A549 (cell line): ENCODE data around the gene NID2. TPM values are rescaled to one million over a fixed set of nuclear protein-coding genes. Genes with fewer than 3 reads are reported as not detected.

ENCODE experiments used
- ATAC-seq, 2 experiments: fragments of 200-7000 bp in 1 of 2; fragments of >200 bp in 1 of 2; cut with Nextera tagmentation in 1 of 2; cut with Tn5 transposase in 1 of 2; 3 replicates each; pipeline versions ENCODE4 v1.8.0 to v1.9.1; 2018 to 2020; ENCODE audit warnings: mild to moderate bottlenecking in 1 of 2, moderate library complexity in 1 of 2
- CTCF ChIA-PET: fragments of 300-600 bp; sonication (Branson Sonifier 250); formaldehyde crosslinking; extraction: SDS; loops from one replicate; lab custom pipeline; 2021; ENCODE audit warnings: antibody characterized with exemption, inconsistent platforms; lab: Yijun Ruan, JAX
- POLR2A ChIA-PET: fragments of 350-600 bp; formaldehyde crosslinking; extraction: SDS; loops from one replicate; lab custom pipeline; 2021; ENCODE audit warnings: antibody characterized with exemption, inconsistent platforms; lab: Yijun Ruan, JAX
- DNase-seq, 2 experiments: peaks; one replicate each; pipeline versions ENCODE4 v3.0.0 to v3.0.0-alpha.2; 2011 to 2016; ENCODE audit warnings: low read depth in 1 of 2, low spot score in 1 of 2
- FAIRE-seq: peaks from 2 replicates; lab custom pipeline; 2011; peaks lifted over from hg19 to GRCh38; lab: Jason Lieb, UNC
- H3K27ac ChIP-seq, 2 experiments: fragments of >200 bp; sonication (Bioruptor Twin); formaldehyde crosslinking; 3 replicates each; pipeline ENCODE4 v1.5.1; 2016 to 2017
- H3K4me1 ChIP-seq: fragments of >200 bp; sonication (Bioruptor Twin); formaldehyde crosslinking; 3 replicates; pipeline ENCODE4 v1.6.1; 2016
- H3K4me2 ChIP-seq: fragments of >200 bp; sonication (Bioruptor Twin); formaldehyde crosslinking; 3 replicates; pipeline ENCODE4 v1.6.1; 2016
- H3K4me3 ChIP-seq: fragments of >200 bp; sonication (Bioruptor Twin); formaldehyde crosslinking; 3 replicates; pipeline ENCODE4 v1.5.1; 2016
- H3K9me3 ChIP-seq: fragments of >200 bp; sonication (Bioruptor Twin); formaldehyde crosslinking; 3 replicates; pipeline ENCODE4 v1.6.1; 2016
- BCL3 ChIP-seq: fragments of >200 bp; sonication (Bioruptor Twin); formaldehyde crosslinking; IDR thresholded peaks from 3 replicates; pipeline ENCODE4 v1.6.1; 2016
- BHLHE40 ChIP-seq: IDR thresholded peaks from 2 replicates; pipeline ENCODE4 v1.6.1; 2012; ENCODE audit warnings: low read depth, low read length, inconsistent platforms
- CBX2 ChIP-seq: fragments of 200-600 bp; sonication (generic); IDR thresholded peaks from 2 replicates; pipeline ENCODE4 v1.6.1; 2016; ENCODE audit warnings: low read depth, mild to moderate bottlenecking, borderline replicate concordance
- CEBPB ChIP-seq, 2 experiments: fragments of >200 bp in 1 of 2; sonication (Bioruptor Twin) in 1 of 2; formaldehyde crosslinking in 1 of 2; IDR thresholded peaks; 2 replicates each; pipeline ENCODE4 v1.6.1; 2012 to 2016
- CHD4 ChIP-seq: fragments of 200-600 bp; sonication (generic); IDR thresholded peaks from 2 replicates; pipeline ENCODE4 v1.6.1; 2016; ENCODE audit warnings: antibody characterized with exemption, mild to moderate bottlenecking, borderline replicate concordance
- ELK1 ChIP-seq: fragments of 150-350 bp; IDR thresholded peaks from 2 replicates; pipeline ENCODE4 v1.6.1; 2014; ENCODE audit warnings: low read depth, mild to moderate bottlenecking, low read length
- FOSL2 ChIP-seq, 2 experiments: fragments of 450-650 bp in 1 of 2; fragments of >200 bp in 1 of 2; sonication (Bioruptor Twin) in 1 of 2; formaldehyde crosslinking; IDR thresholded peaks; 2 replicates each; pipeline versions ENCODE4 v1.5.0 to v1.6.1; 2016 to 2020; ENCODE audit warnings: mild to moderate bottlenecking in 1 of 2, moderate library complexity in 1 of 2
- HOXB13 ChIP-seq: fragments of 250-450 bp; sonication (Bioruptor Pico); IDR thresholded peaks from 2 replicates; pipeline ENCODE4 v1.5.0; 2020; ENCODE audit warnings: low read depth, mild to moderate bottlenecking, moderate library complexity
- HOXB5 ChIP-seq: fragments of 250-450 bp; sonication (Bioruptor Pico); IDR thresholded peaks from 2 replicates; pipeline ENCODE4 v1.5.0; 2020; ENCODE audit warnings: mild to moderate bottlenecking, moderate library complexity
- JUN ChIP-seq, 2 experiments: fragments of >200 bp; sonication (Bioruptor Twin); formaldehyde crosslinking; IDR thresholded peaks; 2 replicates in 1 of 2; 3 replicates in 1 of 2; pipeline ENCODE4 v1.6.1; 2016 to 2017
- KDM5A ChIP-seq: fragments of 200-600 bp; sonication (generic); IDR thresholded peaks from 2 replicates; pipeline ENCODE4 v1.6.1; 2016; ENCODE audit warnings: antibody characterized with exemption, mild to moderate bottlenecking
- MAFK ChIP-seq: fragments of 450-650 bp; IDR thresholded peaks from 2 replicates; pipeline ENCODE4 v1.6.1; 2014; ENCODE audit not compliant: partially characterized antibody
- MYC ChIP-seq: IDR thresholded peaks from 2 replicates; pipeline ENCODE4 v1.6.1; 2012; ENCODE audit warnings: mild to moderate bottlenecking, inconsistent platforms, low read length, improper control_type of control experiment, borderline replicate concordance
- NFE2L2 ChIP-seq: fragments of 150-350 bp; conservative IDR thresholded peaks from 2 replicates; pipeline ENCODE4 v1.6.1; 2014; ENCODE audit warnings: low read length
- NPAS2 ChIP-seq: fragments of 250-450 bp; sonication (Bioruptor Pico); IDR thresholded peaks from 2 replicates; pipeline ENCODE4 v1.8.0; 2022; ENCODE audit warnings: mild to moderate bottlenecking, moderate library complexity, borderline replicate concordance
- RAD21 ChIP-seq, 2 experiments: fragments of >200 bp in 1 of 2; sonication (Bioruptor Twin) in 1 of 2; formaldehyde crosslinking in 1 of 2; IDR thresholded peaks in 1 of 2; conservative IDR thresholded peaks in 1 of 2; 2 replicates in 1 of 2; 3 replicates in 1 of 2; pipeline ENCODE4 v1.6.1; 2012 to 2018; ENCODE audit warnings: inconsistent platforms in 1 of 2
- SMC3 ChIP-seq: fragments of >200 bp; sonication (Bioruptor Twin); formaldehyde crosslinking; IDR thresholded peaks from 3 replicates; pipeline ENCODE4 v1.6.1; 2018; ENCODE audit warnings: inconsistent platforms
- SREBF2 ChIP-seq: fragments of 450-650 bp; IDR thresholded peaks from 2 replicates; pipeline ENCODE4 v1.6.1; 2014; ENCODE audit warnings: mild to moderate bottlenecking, moderate library complexity
- TFCP2L1 ChIP-seq: fragments of 250-450 bp; sonication (Bioruptor Pico); IDR thresholded peaks from 2 replicates; pipeline ENCODE4 v1.5.0; 2021; ENCODE audit warnings: mild to moderate bottlenecking
- USF2 ChIP-seq: fragments of 450-650 bp; IDR thresholded peaks from 2 replicates; pipeline ENCODE4 v1.6.1; 2014; ENCODE audit warnings: antibody characterized with exemption
- ZC3H11A ChIP-seq: fragments of 450-650 bp; IDR thresholded peaks from 2 replicates; pipeline ENCODE4 v1.6.1; 2014; ENCODE audit warnings: antibody characterized with exemption, mild to moderate bottlenecking
- ZFP36 ChIP-seq: fragments of 450-650 bp; IDR thresholded peaks from 2 replicates; pipeline ENCODE4 v1.6.1; 2014; ENCODE audit warnings: borderline replicate concordance; ENCODE audit not compliant: partially characterized antibody
- ZNF302 ChIP-seq: fragments of 250-450 bp; sonication (Bioruptor Pico); IDR thresholded peaks from 2 replicates; pipeline ENCODE4 v1.9.0; 2021; ENCODE audit warnings: inconsistent platforms, mild to moderate bottlenecking, moderate library complexity
- WGBS: methylation state at CpG from one replicate; pipeline ENCODE4 v1.1.6; 2017; ENCODE audit errors: missing lambda C conversion rate; 5-methylcytosine and 5-hydroxymethylcytosine counted together
- polyA plus RNA-seq, 4 experiments: library from polyadenylated mRNA; depleted of rRNA in 3 of 4; stranded (reverse); fragments of >200 nt; fragmentation: RNase III in 1 of 4; extraction: RNeasy Plus Mini Kit Qiagen cat#74134 plus additional on column Dnase treatment in 1 of 4; gene quantifications; 2 replicates in 3 of 4; 3 replicates in 1 of 4; pipeline ENCODE4 v1.2.3, GENCODE V29; 2011 to 2017
- TF ChIP-seq, protein P1 (sequence below): fragments of >200 bp; sonication (Bioruptor Twin); formaldehyde crosslinking; IDR thresholded peaks from 3 replicates; pipeline ENCODE4 v1.5.1; 2016

NID2 gene
- polyA plus RNA-seq, 2 of the 4 experiments (the other 2 are of a cell fraction): 7.3 to 20.6 TPM

DNA sequence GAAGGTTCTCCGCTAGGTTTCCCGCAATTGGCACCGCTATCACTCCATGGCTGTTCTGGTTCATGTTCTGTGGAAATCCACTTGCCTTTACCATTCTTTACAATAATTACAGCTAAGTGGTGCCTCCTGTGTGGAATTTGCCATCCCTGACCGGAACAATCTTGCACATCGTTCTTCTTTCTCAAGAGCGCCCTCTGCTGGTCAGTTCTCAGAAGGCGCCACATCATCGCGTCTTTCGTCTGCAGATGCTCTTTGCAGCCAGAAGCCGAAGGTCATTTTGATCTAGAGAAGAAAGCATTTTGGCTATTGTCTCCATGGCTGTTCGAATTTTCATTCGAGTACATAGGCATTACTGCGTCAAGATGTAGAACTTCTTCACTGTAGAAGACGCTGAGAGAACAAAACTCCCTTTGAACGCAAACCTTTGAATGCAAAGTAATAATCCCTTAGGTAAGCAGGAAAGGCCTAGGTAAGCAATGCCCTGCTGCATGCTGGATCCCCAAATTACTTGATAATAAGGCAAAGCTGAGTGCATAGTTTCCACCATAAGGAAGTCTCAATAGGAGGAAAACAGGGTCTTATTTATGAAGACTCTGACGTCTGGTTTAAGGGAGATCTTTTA is 89.7 kb downstream of the NID2 start:
- TF ChIP-seq ZNF302: no peak
- TF ChIP-seq, protein P1, sequence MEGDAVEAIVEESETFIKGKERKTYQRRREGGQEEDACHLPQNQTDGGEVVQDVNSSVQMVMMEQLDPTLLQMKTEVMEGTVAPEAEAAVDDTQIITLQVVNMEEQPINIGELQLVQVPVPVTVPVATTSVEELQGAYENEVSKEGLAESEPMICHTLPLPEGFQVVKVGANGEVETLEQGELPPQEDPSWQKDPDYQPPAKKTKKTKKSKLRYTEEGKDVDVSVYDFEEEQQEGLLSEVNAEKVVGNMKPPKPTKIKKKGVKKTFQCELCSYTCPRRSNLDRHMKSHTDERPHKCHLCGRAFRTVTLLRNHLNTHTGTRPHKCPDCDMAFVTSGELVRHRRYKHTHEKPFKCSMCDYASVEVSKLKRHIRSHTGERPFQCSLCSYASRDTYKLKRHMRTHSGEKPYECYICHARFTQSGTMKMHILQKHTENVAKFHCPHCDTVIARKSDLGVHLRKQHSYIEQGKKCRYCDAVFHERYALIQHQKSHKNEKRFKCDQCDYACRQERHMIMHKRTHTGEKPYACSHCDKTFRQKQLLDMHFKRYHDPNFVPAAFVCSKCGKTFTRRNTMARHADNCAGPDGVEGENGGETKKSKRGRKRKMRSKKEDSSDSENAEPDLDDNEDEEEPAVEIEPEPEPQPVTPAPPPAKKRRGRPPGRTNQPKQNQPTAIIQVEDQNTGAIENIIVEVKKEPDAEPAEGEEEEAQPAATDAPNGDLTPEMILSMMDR: peak; percentile 86
- TF ChIP-seq CBX2: no peak
- no peak for TF ChIP-seq KDM5A
- TF ChIP-seq MAFK: peak; percentile 54
- no peak for TF ChIP-seq ZC3H11A
- TF ChIP-seq TFCP2L1 (CRISPR knock-in tag): no peak
- no peak for TF ChIP-seq NPAS2 (CRISPR knock-in tag)
- peak; percentile 79 for TF ChIP-seq SMC3
- no peak for TF ChIP-seq NFE2L2
- TF ChIP-seq CHD4: no peak
- peak; percentile 82 to 85 for TF ChIP-seq RAD21 (conservative IDR thresholded peaks at IDR 0.05 in 1 of 2, IDR thresholded peaks at IDR 0.05 in 1 of 2)
- Histone ChIP-seq H3K4me3 (no peak overlapping the region), H3K4me1 (no peaks in the 10 kb centered on the region), H3K4me2 (no peak overlapping the region), H3K9me3 (no peaks in the 10 kb centered on the region), H3K27ac (no peak overlapping the region)
- ChIA-PET CTCF (interaction anchor here (0.6 to 6.3 kb wide), 63 partner anchors 9 to 773 kb away, joined by 3 to 70 read pairs (median 4); partner anchors contain the start of genes GNG2 and RTRAF), POLR2A (no interaction called here)
- peak; percentile 48 to 79 for DNase-seq
- peak; percentile 85 to 96 for ATAC-seq
- 24% methylated on average over 17 of the region's 17 CpGs for WGBS
- peak; percentile 95 for FAIRE-seq

DNA sequence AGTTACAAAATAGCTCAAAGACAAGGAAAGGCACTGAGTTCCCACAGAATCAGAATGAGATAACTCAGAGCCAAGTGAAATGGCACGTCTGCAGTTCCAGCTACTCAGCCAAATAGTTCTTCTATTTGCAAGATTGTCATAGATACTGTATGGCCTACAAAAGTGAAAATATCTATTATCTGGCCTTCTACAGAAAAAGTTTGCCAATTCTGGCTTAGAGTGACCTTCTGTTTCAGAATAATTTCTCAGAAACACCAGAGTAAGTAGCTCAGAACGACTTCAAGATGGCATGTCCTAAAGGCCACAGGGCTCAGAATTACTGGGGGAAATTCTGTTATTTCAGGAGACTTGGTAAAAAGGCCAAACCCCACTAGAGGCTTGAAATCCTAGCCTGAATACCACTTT is 90.2 kb downstream of the NID2 start:
- Histone ChIP-seq H3K4me1 (no peaks in the 10 kb centered on the region), H3K9me3 (no peaks in the 10 kb centered on the region), H3K27ac (no peak overlapping the region), H3K4me2 (no peak overlapping the region), H3K4me3 (no peak overlapping the region)
- 4% methylated on average over 2 of the region's 2 CpGs for WGBS
- peak; percentile 7 for FAIRE-seq
- no peak for DNase-seq
- ChIA-PET POLR2A (no interaction called here), CTCF (interaction anchor here (0.6 to 6.3 kb wide), 55 partner anchors 9 to 773 kb away, joined by 3 to 70 read pairs (median 4); partner anchors contain the start of genes GNG2, NID2 and RTRAF)
- peak; percentile 23 to 46; a peak in 2 of 6 replicates for ATAC-seq
- no peak for TF ChIP-seq NFE2L2
- TF ChIP-seq MYC: no peak
- TF ChIP-seq MAFK: no peak
- TF ChIP-seq SMC3: no peak
- no peak for TF ChIP-seq USF2
- no peak for TF ChIP-seq HOXB5 (CRISPR knock-in tag)
- TF ChIP-seq JUN (IDR thresholded peaks at IDR 0.05): no peak
- TF ChIP-seq HOXB13 (CRISPR knock-in tag): no peak
- TF ChIP-seq, protein P1: no peak
- TF ChIP-seq FOSL2 (IDR thresholded peaks at IDR 0.05): no peak
- no peak for TF ChIP-seq FOSL2 (CRISPR knock-in tag; IDR thresholded peaks at IDR 0.05)
- TF ChIP-seq ELK1: no peak
- TF ChIP-seq BCL3: no peak
- no peak for TF ChIP-seq SREBF2
- no peak for TF ChIP-seq ZFP36
- no peak for TF ChIP-seq CEBPB (IDR thresholded peaks at IDR 0.05)
- TF ChIP-seq ZNF302: no peak
- no peak for TF ChIP-seq BHLHE40
